GM18508 (cell line): Measurements from ENCODE around the gene CAPSL.
"Not testable (repeated sequence)": the region's sequence is repeated elsewhere in the genome, so short reads cannot be mapped to it uniquely, and the experiment has no call there.

Experiments
- ATAC-seq: cut with Tn5 transposase; IDR thresholded peaks from one replicate; pipeline ENCODE4 v1.9.1; 2021; ENCODE audit warnings: moderate number of reproducible peaks; ENCODE audit not compliant: insufficient read depth, unreplicated experiment

CAPSL gene

GRCh38 chr5:35938568-35939227 lies at the start of gene CAPSL:
TSS of gene CAPSL (minus strand) at chr5:35938622. CDS start at chr5:35921120, 17,502 bp downstream.
- no peak for ATAC-seq

GRCh38 chr5:35987776-35988175 lies 49.4 kb upstream of the CAPSL start:
- no peak for ATAC-seq

DNA sequence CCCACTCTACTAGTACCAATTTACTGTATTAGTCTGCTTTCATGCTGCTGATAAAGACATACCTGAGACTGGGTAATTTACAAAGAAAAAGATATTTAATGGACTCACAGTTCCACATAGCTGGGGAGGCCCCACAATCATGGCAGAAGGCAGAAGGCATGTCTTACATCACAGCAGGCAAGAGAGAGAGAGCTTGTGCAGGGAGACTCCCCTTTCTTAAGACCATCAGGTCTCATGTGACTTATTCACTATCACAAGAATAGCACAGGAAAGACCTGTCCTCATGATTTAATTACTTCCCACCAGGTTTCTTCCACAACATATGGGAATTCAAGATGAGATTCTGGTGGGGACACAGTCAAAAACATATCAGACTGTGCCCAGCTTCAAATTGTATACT lies 41.3 kb upstream of the CAPSL start:
- ATAC-seq = no peak

DNA sequence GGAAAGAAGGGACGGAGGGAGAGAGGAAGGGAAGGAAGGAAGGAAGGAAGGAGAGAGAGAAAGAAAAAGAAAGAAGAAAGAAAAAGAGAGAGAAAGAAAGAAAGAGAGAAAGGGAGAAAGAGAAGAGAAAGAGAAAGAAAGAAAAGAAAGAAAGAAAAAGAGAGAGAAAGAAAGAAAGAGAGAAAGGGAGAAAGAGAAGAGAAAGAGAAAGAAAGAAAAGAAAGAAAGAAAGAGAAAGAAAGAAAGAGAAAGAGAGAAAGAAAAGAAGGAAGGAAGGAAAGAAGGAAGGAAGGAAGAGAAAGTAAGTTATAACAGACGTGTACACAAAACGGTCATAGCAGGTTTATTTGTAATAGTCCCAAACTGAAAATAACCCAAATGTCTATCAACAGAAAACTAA lies 38.4 kb upstream of the CAPSL start:
- ATAC-seq = not testable (repeated sequence)

- no peak for ATAC-seq
These were observed 36.1 kb upstream of the CAPSL start for GRCh38 chr5:35974570-35974969.

DNA sequence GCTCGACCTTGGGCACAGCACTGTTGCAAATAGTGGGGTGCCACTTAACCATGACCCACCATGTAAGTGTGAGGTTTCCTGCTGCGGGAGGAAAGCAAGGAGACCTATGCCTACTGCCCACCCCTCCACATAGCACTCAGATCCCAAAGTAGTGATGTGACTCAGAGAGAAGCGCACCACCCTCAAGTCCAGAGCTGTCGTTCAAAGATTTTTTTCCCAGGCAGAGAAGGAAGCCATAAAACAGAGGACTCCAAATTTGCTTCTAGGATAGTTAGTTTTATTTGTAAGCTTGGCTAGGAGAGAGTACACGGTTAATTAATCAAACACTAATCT lies 33.4 kb upstream of the CAPSL start:
- no peak for ATAC-seq

- ATAC-seq = no peak
These were observed 32.9 kb upstream of the CAPSL start for GRCh38 chr5:35971186-35971877.

GRCh38 chr5:35963381-35963843 lies 25.0 kb upstream of the CAPSL start:
- no peak for ATAC-seq

- no peak for ATAC-seq
These were observed 21.9 kb upstream of the CAPSL start for GRCh38 chr5:35960328-35960727.

- no peak for ATAC-seq
These were observed 18.0 kb upstream of the CAPSL start for GRCh38 chr5:35956429-35956828.

- no peak for ATAC-seq
These were observed 15.8 kb upstream of the CAPSL start for GRCh38 chr5:35954175-35954574.

DNA sequence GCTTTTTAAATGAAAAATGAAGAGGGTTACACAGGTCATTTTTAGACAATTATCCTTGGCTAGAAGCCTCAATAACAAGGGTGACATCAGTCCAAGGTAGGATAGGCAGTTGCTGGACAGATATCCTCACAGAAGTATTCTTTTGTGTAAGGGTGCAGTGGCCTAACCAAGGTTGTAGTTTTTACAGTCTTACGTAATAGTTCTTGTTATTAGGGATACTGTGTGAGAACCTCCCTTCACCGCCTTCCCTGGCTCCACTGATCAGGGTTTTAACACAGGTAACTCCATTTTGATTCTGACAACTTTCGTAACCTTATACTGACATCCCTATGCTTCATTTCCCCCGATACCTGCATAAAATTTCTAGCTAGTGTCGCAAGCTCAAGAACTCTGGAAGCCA lies 8.7 kb upstream of the CAPSL start:
- no peak for ATAC-seq

- ATAC-seq = no peak
These were observed 1.2 kb upstream of the CAPSL start for GRCh38 chr5:35939639-35940038.

- ATAC-seq = no peak
These were observed 11.9 kb downstream of the CAPSL start for GRCh38 chr5:35926389-35927051.

DNA sequence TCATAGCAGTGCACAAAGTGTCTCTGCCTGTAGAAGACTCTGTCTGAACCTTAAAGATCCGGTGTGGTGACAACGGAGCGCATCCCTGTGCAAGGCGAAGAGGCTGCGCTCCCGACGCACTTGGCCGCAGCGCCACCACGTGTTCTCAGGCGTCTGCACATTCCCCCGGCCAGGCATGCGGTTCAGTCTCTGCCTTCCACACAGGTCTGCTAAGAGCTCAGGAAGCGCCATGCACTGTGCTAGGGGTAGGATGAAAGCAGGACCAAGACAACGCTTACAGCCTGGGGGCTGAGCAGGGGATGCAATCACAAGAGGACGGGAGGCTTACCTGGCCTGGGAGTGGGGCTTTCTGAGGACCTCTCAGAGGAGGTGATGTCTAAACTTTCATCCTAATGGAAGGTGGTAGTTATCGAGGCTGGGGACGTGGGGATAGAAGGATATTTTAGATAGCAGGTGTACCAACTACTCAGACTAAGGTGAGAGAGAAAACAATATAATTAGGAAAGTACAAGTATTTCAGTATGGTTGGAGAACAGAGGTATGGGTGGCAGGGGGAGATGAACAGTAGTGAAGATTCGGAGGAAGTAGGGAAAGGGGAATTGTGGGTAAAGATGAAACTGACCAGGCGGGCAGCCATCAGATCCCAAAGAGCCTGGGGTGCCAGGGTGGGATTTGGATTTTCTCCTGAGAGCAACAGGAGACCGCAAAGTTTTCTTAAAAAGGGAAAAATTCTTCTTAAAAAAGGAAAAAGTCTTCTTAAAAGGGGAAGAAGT lies 13.3 kb downstream of the CAPSL start:
- ATAC-seq = no peak

- no peak for ATAC-seq
These were observed 14.1 kb downstream of the CAPSL start for GRCh38 chr5:35924122-35924949.

- no peak for ATAC-seq
These were observed 16.0 kb downstream of the CAPSL start for GRCh38 chr5:35922468-35922867.

DNA sequence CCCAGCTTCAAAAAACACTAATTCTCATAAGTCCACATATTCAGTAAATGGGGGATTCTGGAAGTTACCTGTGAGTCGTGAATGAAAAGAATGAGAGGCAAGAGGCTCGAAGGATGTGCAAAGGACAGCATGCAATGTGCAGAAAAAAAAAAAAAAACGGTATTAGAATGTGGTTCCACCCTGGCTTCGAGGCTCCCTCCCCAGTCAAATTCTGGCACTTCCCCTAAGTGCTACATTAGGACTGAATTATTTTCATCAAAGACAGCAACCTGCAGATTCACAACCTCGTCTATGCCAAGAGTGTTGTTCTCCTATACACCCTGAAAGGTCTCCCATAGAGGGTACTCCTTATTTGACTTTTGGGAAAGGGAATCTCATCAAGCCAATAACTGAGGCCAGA lies 16.5 kb downstream of the CAPSL start:
- ATAC-seq = no peak

DNA sequence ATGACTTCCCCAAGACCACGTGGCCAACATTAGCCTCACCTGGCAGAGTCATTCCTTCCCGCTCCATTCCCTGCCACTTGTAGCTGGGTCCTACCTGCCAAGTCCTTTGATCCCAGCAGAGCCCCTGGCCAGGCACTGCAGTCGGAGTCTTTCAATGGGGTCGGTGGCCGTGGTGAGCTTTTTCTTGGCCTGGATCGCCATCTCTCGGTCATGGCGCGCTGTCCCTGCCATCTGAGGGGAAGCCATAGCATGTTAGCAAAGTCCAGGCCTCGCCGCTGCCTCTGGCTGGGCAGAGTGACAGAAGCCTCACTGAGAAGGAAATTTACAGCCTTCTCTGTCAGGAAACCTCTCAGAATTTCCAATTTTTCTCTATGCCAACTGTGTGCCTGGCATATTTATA lies 17.5 kb downstream of the CAPSL start:
- no peak for ATAC-seq

GRCh38 chr5:35919191-35919590 lies 19.2 kb downstream of the CAPSL start:
- ATAC-seq = no peak
